Coronary artery (tissue), 2 donors: Measurements from ENCODE around the gene CIDEA.
"Not testable (repeated sequence)": the region's sequence is repeated elsewhere in the genome, so short reads cannot be mapped to it uniquely, and the experiment has no call there.

ENCODE experiments used
- DNase-seq: peaks from one replicate; pipeline ENCODE4 v3.0.0-alpha.2; 2017; ENCODE audit warnings: low spot score
- H3K27ac ChIP-seq, 2 donors: fragments of 200-600 bp; sonication (generic); one replicate each; pipeline ENCODE4 v1.5.1; 2016 to 2019
- H3K4me3 ChIP-seq: fragments of 200-600 bp; sonication (generic); 2 replicates; pipeline ENCODE4 v1.5.1; 2016; ENCODE audit warnings: mild to moderate bottlenecking, moderate library complexity
- TF ChIP-seq, protein P1 (sequence below): fragments of 200-600 bp; sonication (generic); IDR thresholded peaks from one replicate; pipeline ENCODE4 v1.5.1; 2019; ENCODE audit warnings: antibody characterized with exemption

Gene CIDEA, protein sequence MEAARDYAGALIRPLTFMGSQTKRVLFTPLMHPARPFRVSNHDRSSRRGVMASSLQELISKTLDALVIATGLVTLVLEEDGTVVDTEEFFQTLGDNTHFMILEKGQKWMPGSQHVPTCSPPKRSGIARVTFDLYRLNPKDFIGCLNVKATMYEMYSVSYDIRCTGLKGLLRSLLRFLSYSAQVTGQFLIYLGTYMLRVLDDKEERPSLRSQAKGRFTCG

DNA sequence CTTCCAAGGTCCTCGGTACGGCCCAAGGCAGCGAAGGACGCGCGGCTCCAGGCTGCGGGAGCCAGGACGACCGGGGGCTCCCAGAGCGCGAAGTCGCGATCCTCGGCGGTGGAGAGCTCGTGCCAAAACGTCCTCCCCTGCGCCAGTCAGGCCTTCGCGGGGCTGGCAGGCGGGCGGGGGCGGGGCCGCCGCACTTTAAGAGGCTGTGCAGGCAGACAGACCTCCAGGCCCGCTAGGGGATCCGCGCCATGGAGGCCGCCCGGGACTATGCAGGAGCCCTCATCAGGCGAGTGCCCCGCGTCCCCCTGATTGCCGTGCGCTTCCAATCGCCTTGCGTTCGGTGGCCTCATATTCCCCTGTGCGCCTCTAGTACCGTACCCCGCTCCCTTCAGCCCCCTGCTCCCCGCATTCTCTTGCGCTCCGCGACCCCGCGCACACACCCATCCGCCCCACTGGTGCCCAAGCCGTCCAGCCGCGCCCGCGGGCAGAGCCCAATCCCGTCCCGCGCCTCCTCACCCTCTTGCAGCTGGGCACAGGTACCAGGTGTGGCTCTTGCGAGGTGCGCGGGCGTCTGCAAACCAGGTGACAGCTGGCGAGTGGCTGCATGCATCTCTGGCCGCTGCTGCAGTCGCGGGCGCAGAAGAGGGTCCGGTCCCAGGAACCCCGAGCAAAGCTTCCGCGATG is at the start of gene CIDEA:
Gene CIDEA (plus strand): TSS at position 226 of the 684 bp plus-strand sequence. CDS start 23 bp downstream, at position 249.
- DNase-seq, result no peak
- H3K27ac ChIP-seq, result no peak within 1 kb of the TSS
- peak within 1 kb of the TSS; percentile 68 for H3K4me3 ChIP-seq
- TF ChIP-seq, protein P1, sequence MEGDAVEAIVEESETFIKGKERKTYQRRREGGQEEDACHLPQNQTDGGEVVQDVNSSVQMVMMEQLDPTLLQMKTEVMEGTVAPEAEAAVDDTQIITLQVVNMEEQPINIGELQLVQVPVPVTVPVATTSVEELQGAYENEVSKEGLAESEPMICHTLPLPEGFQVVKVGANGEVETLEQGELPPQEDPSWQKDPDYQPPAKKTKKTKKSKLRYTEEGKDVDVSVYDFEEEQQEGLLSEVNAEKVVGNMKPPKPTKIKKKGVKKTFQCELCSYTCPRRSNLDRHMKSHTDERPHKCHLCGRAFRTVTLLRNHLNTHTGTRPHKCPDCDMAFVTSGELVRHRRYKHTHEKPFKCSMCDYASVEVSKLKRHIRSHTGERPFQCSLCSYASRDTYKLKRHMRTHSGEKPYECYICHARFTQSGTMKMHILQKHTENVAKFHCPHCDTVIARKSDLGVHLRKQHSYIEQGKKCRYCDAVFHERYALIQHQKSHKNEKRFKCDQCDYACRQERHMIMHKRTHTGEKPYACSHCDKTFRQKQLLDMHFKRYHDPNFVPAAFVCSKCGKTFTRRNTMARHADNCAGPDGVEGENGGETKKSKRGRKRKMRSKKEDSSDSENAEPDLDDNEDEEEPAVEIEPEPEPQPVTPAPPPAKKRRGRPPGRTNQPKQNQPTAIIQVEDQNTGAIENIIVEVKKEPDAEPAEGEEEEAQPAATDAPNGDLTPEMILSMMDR, result no peak

- not testable (repeated sequence) for DNase-seq, H3K4me3 ChIP-seq, H3K27ac ChIP-seq
Observed at GRCh38 chr18:12208296-12209153, 45.6 kb upstream of the CIDEA start.

DNA sequence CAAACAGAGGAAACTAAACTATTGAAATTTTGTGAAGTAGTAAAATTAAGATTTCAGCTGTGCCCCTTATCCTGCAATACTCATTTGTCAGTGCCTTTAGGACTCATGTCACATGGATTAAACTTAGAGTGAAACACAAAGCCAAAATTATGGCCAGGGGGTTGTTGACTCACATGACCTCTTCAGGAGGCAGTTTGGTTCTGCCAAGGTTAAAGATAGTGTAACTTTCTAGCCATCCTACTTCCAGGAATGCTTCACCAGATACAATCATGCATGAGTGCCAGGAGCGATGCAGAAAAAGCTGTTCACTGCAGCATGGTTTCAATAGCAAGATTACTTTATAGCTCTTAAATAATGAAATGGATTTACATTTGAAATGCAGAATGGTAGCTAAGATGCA is 41.9 kb upstream of the CIDEA start:
- DNase-seq, H3K27ac ChIP-seq, H3K4me3 ChIP-seq: not testable (repeated sequence)

DNA sequence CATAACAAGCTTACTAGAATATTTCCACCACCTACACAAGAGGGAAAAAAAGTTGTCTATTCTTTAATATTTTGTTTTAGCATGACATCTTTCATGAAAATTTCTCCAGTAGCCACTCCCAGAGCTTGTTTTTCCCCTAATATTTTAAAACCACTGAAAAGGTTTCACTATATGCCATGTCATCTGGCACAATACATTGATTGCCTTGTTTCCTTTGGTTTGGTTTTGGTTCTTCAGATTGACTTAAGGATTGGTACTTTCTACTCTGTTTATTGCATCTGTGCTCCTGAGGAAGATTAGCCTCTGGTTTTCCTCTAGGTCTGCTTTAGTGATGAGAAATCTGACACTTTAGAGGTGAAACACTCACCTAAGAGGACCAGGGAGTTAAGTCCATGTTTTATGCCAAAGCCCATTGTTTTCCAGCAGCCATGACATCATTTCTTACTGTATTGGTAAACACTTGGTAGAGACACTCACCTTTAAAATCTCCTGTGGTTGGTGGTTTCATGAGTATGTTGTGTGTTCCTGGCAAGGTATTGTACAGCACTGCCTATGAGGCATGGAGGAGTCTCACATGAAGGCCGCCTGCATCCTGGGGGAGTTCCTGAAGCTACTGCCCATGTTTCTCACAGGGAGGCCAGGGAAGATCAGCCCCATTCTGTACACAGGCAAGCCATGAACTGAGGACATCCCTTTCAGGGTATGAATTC is 39.7 kb upstream of the CIDEA start:
- not testable (repeated sequence) for H3K27ac ChIP-seq, DNase-seq, H3K4me3 ChIP-seq

- not testable (repeated sequence) for H3K27ac ChIP-seq, DNase-seq, H3K4me3 ChIP-seq
Observed at GRCh38 chr18:12216471-12216870, 37.7 kb upstream of the CIDEA start.

- H3K4me3 ChIP-seq, result not testable (repeated sequence)
Observed at GRCh38 chr18:12218603-12219002, 35.6 kb upstream of the CIDEA start.

GRCh38 chr18:12222041-12222440 is 32.1 kb upstream of the CIDEA start:
- not testable (repeated sequence) for H3K4me3 ChIP-seq, DNase-seq, H3K27ac ChIP-seq

More at GRCh38 chr18:12218603-12219002, 35.6 kb upstream of the CIDEA start:
- DNase-seq, H3K27ac ChIP-seq: not testable (repeated sequence)

- H3K4me3 ChIP-seq, H3K27ac ChIP-seq, DNase-seq: not testable (repeated sequence)
Observed at GRCh38 chr18:12223326-12223725, 30.8 kb upstream of the CIDEA start.

- not testable (repeated sequence) for H3K27ac ChIP-seq, DNase-seq, H3K4me3 ChIP-seq
Observed at GRCh38 chr18:12226807-12227206, 27.4 kb upstream of the CIDEA start.

GRCh38 chr18:12227399-12228186 is 26.6 kb upstream of the CIDEA start:
- not testable (repeated sequence) for H3K4me3 ChIP-seq

GRCh38 chr18:12228308-12228707 is 25.9 kb upstream of the CIDEA start:
- H3K4me3 ChIP-seq, DNase-seq, H3K27ac ChIP-seq: not testable (repeated sequence)

More at GRCh38 chr18:12227399-12228186, 26.6 kb upstream of the CIDEA start:
- not testable (repeated sequence) for DNase-seq, H3K27ac ChIP-seq

DNA sequence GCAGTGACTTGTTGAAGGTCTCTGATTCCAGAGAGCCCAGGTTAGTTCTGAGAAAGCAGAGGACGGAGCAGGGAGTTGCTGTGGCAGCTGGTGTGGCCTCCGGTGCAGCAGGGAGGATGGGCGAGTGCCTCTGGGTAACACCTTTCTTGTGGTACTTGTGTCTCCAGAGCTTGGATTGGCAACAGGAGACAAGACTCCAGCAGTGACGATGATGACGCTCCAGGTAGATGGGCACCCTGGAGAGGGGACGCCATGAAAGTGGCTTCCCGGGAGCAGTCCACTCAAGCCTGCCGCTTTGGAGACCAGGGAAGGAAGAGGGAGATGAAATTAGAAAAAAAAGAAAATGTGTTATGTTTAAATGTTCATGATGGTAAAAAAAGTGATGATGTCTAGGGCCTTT is 23.6 kb upstream of the CIDEA start:
- not testable (repeated sequence) for H3K27ac ChIP-seq, H3K4me3 ChIP-seq, DNase-seq
